OCI-LY1 (cell line): ENCODE results near the gene MTERF4.

ENCODE experiments used
- H2AFZ ChIP-seq: fragments of 200-600 bp; sonication (generic), shearing (Covaris generic); 2 replicates; pipeline ENCODE4 v1.6.0; 2014; ENCODE audit warnings: antibody characterized with exemption, mild to moderate bottlenecking, low read length
- H3F3A ChIP-seq: fragments of 200-600 bp; sonication (generic), shearing (Covaris generic); 2 replicates; pipeline ENCODE4 v1.6.0; 2014; ENCODE audit warnings: mild to moderate bottlenecking, antibody characterized with exemption, low read length, moderate library complexity; ENCODE audit not compliant: insufficient read depth
- H3K27ac ChIP-seq: fragments of 200-600 bp; sonication (generic); 2 replicates; pipeline ENCODE4 v1.5.1; 2014; ENCODE audit warnings: low read length, mixed run types, mild to moderate bottlenecking, low read depth; ENCODE audit not compliant: poor library complexity, severe bottlenecking
- H3K27me3 ChIP-seq: fragments of 200-600 bp; sonication (generic); 2 replicates; pipeline ENCODE4 v1.6.0; 2014; ENCODE audit warnings: antibody characterized with exemption, mild to moderate bottlenecking, low read length, moderate library complexity; ENCODE audit not compliant: insufficient read depth
- H3K36me3 ChIP-seq: fragments of 200-600 bp; sonication (generic); 2 replicates; pipeline ENCODE4 v1.6.1; 2014; ENCODE audit warnings: mild to moderate bottlenecking, antibody characterized with exemption, low read length, moderate library complexity, mixed read lengths; ENCODE audit not compliant: insufficient read depth
- H3K4me1 ChIP-seq: fragments of 200-600 bp; sonication (generic); 2 replicates; pipeline ENCODE4 v1.5.1; 2014; ENCODE audit warnings: mild to moderate bottlenecking, low read length, moderate library complexity; ENCODE audit not compliant: insufficient read depth, severe bottlenecking
- H3K4me2 ChIP-seq: fragments of 200-600 bp; sonication (generic), shearing (Covaris generic); 2 replicates; pipeline ENCODE4 v1.6.1; 2014; ENCODE audit warnings: low read length
- H3K4me3 ChIP-seq: fragments of 200-600 bp; sonication (generic); 2 replicates; pipeline ENCODE4 v1.5.1; 2014; ENCODE audit warnings: low read length, low read depth, mild to moderate bottlenecking, mixed read lengths; ENCODE audit not compliant: poor library complexity, severe bottlenecking
- H3K79me2 ChIP-seq: fragments of 200-600 bp; shearing (Covaris generic); 2 replicates; pipeline ENCODE4 v1.6.1; 2016; ENCODE audit warnings: mixed run types, low read length, mixed read lengths; ENCODE audit not compliant: insufficient read depth
- H3K9ac ChIP-seq: fragments of 200-600 bp; sonication (generic), shearing (Covaris generic); 2 replicates; pipeline ENCODE4 v1.6.1; 2014; ENCODE audit warnings: mild to moderate bottlenecking, low read length, mixed read lengths
- H3K9me2 ChIP-seq: fragments of 200-600 bp; sonication (generic), shearing (Covaris generic); 2 replicates; pipeline ENCODE4 v1.6.1; 2014; ENCODE audit warnings: low read depth, mild to moderate bottlenecking, low read length, mixed read lengths
- H3K9me3 ChIP-seq: fragments of 200-600 bp; shearing (Covaris generic); 2 replicates; pipeline ENCODE4 v1.6.1; 2014; ENCODE audit warnings: low read length, mixed read lengths
- H4K20me1 ChIP-seq: fragments of 200-600 bp; sonication (generic), shearing (Covaris generic); 2 replicates; pipeline ENCODE4 v1.6.0; 2016; ENCODE audit warnings: mild to moderate bottlenecking, low read length; ENCODE audit not compliant: insufficient read depth
- EZH2 ChIP-seq: fragments of 200-600 bp; sonication (generic), shearing (Covaris generic); IDR thresholded peaks from 2 replicates; pipeline ENCODE4 v1.8.0; 2017; ENCODE audit warnings: borderline replicate concordance, mixed run types, mild to moderate bottlenecking, antibody characterized with exemption, low read length, moderate library complexity, mixed read lengths
- TF ChIP-seq, protein P1 (sequence below): fragments of 200-600 bp; sonication (generic), shearing (Covaris generic); IDR thresholded peaks from 2 replicates; pipeline ENCODE4 v1.5.1; 2017; ENCODE audit warnings: mild to moderate bottlenecking, antibody characterized with exemption, low read length, moderate library complexity, mixed read lengths

Gene MTERF4

GRCh38 chr2:241068136-241068941 lies 33.7 kb downstream of the MTERF4 start:
- Histone ChIP-seq H3K9me2 (no peaks in the 10 kb centered on the region), H3K36me3 (no peaks in the 10 kb centered on the region), H3F3A (no peaks in the 10 kb centered on the region), H2AFZ (no peak overlapping the region), H3K4me1 (no peaks in the 10 kb centered on the region), H3K4me2 (no peak overlapping the region), H3K79me2 (no peaks in the 10 kb centered on the region), H3K4me3 (no peak overlapping the region), H3K9me3 (no peaks in the 10 kb centered on the region), H3K27ac (no peak overlapping the region), H3K9ac (no peak overlapping the region), H3K27me3 (no peaks in the 10 kb centered on the region), H4K20me1 (no peaks in the 10 kb centered on the region)
- TF ChIP-seq, protein P1, sequence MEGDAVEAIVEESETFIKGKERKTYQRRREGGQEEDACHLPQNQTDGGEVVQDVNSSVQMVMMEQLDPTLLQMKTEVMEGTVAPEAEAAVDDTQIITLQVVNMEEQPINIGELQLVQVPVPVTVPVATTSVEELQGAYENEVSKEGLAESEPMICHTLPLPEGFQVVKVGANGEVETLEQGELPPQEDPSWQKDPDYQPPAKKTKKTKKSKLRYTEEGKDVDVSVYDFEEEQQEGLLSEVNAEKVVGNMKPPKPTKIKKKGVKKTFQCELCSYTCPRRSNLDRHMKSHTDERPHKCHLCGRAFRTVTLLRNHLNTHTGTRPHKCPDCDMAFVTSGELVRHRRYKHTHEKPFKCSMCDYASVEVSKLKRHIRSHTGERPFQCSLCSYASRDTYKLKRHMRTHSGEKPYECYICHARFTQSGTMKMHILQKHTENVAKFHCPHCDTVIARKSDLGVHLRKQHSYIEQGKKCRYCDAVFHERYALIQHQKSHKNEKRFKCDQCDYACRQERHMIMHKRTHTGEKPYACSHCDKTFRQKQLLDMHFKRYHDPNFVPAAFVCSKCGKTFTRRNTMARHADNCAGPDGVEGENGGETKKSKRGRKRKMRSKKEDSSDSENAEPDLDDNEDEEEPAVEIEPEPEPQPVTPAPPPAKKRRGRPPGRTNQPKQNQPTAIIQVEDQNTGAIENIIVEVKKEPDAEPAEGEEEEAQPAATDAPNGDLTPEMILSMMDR: no peak
- no peak for TF ChIP-seq EZH2

DNA sequence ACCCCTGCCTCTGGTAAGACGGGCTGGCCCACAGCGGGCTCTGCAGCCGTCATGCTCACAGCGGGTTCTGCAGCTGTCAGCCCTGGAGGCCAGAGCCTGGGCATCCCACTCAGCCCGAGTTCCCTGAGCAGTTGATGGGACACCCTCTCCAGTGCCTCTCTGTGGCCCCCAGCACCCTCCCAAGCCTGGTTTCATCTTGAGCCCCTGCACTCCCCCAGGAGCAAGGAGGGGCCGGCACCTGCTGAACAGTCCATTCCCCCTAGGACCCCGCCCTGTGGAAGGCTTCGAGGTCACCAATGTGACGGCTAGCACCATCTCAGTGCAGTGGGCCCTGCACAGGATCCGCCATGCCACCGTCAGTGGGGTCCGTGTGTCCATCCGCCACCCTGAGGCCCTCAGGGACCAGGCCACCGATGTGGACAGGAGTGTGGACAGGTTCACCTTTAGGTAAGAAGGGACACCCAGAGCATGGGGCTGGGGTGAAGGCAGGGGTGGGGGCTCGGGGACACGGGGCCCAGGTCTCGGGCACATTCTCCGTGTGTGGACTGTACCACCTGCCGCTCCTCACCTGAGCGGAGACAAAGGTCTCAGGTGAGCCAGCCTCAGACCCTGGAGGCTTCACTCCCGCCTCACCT lies 34.5 kb downstream of the MTERF4 start:
- Histone ChIP-seq H3K4me2 (no peak overlapping the region), H3K27me3 (no peaks in the 10 kb centered on the region), H3K27ac (no peak overlapping the region), H2AFZ (no peak overlapping the region), H3K36me3 (no peaks in the 10 kb centered on the region), H3K9ac (no peak overlapping the region), H3F3A (no peaks in the 10 kb centered on the region), H3K9me3 (no peaks in the 10 kb centered on the region), H3K4me3 (no peak overlapping the region), H3K4me1 (no peaks in the 10 kb centered on the region), H3K9me2 (no peaks in the 10 kb centered on the region), H4K20me1 (no peaks in the 10 kb centered on the region), H3K79me2 (no peaks in the 10 kb centered on the region)
- TF ChIP-seq, protein P1: no peak
- TF ChIP-seq EZH2: no peak

DNA sequence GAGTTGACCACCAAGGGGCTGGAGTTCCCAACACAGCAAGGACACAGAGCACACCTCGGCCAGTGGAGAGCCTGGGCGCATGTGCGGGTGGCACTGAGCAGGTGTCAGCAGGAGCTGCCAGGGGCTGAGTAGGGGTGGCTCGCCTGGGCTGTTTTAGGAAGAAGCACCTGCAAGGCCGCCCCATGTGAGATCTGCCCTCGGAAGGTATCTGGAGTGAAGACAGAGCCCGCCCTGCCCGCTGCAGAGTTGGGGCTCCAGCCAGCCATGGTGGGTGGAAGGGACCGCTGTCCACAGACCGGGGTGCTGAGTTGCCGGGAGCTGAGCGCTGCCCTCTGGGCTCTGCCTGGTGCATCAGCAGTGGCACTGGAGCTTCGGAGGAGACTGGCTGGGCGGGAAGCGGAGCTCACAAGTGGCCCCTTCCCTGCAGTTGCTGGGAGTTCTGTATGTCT lies 35.2 kb downstream of the MTERF4 start:
- H3K9me2 ChIP-seq: no peaks in the 10 kb centered on the region
- no peaks in the 10 kb centered on the region for H3K27me3 ChIP-seq
- no peak overlapping the region for H3K27ac ChIP-seq
- H3K9me3 ChIP-seq: no peaks in the 10 kb centered on the region
- no peaks in the 10 kb centered on the region for H3K4me1 ChIP-seq
- no peak overlapping the region for H3K9ac ChIP-seq
- H3K4me2 ChIP-seq: no peak overlapping the region
- H3K4me3 ChIP-seq: no peak overlapping the region
- 0 out of 2 replicates have a peak, but pooled peaks cover 2% of the 10 kb centered on the region for H3F3A ChIP-seq
- no peak for TF ChIP-seq EZH2
- TF ChIP-seq, protein P1: no peak
- H3K36me3 ChIP-seq: no peaks in the 10 kb centered on the region
- no peak overlapping the region for H2AFZ ChIP-seq
- H3K79me2 ChIP-seq: no peaks in the 10 kb centered on the region
- H4K20me1 ChIP-seq: no peaks in the 10 kb centered on the region
